ENCODE measurements around the gene TCP11L2. TPM values are rescaled to one million over a fixed set of nuclear protein-coding genes. Genes with fewer than 3 reads are reported as not detected.
"Not testable (repeated sequence)": the region's sequence is repeated elsewhere in the genome, so short reads cannot be mapped to it uniquely, and the experiment has no call there.

TCP11L2 gene
- total RNA-seq, 2 experiments from 2014 or later: 6.4 to 6.8 TPM

- Mint-ChIP-seq H3K36me3 (no peaks in the 10 kb centered on the region), H3K4me1 (peaks cover under 1% of the 10 kb centered on the region), H3K9me3 (ENCODE audit: low read depth) (no peaks in the 10 kb centered on the region), H3K27ac (no peak overlapping the region), H3K27me3 (peaks cover 9% of the 10 kb centered on the region), H3K4me3 (no peak overlapping the region)
- DNase-seq (no peak), ATAC-seq (no peak)
- CTCF ChIA-PET: interaction anchor here (0.7 to 3.3 kb wide), 5 partner anchors 10 to 51 kb away, joined by 3 to 8 read pairs (median 3); no protein-coding TSS in a partner anchor
These were observed 27.9 kb upstream of the TCP11L2 start for GRCh38 chr12:106274575-106275121.

- Mint-ChIP-seq H3K27ac (no peak overlapping the region), H3K4me1 (no peaks in the 10 kb centered on the region), H3K36me3 (no peaks in the 10 kb centered on the region), H3K27me3 (peaks cover 13% of the 10 kb centered on the region), H3K9me3 (ENCODE audit: low read depth) (no peaks in the 10 kb centered on the region), H3K4me3 (no peak overlapping the region)
- ATAC-seq: no peak
- CTCF ChIA-PET: interaction anchor here (0.7 to 1.8 kb wide), 3 partner anchors 9 to 52 kb away, joined by 3 to 5 read pairs (median 3); no protein-coding TSS in a partner anchor
- no peak for DNase-seq
These were observed 27.1 kb upstream of the TCP11L2 start for GRCh38 chr12:106275458-106275857.

GRCh38 chr12:106276032-106276740 is 26.3 kb upstream of the TCP11L2 start:
- no peak overlapping the region for H3K27ac Mint-ChIP-seq
- peaks cover 8% of the 10 kb centered on the region for H3K27me3 Mint-ChIP-seq
- ATAC-seq (no peak), DNase-seq (no peak)
- CTCF ChIA-PET: interaction anchor here (1.8 kb wide), 1 partner anchor 8 kb away, joined by 5 read pairs; no protein-coding TSS in a partner anchor
- no peaks in the 10 kb centered on the region for H3K36me3 Mint-ChIP-seq
- no peaks in the 10 kb centered on the region for H3K4me1 Mint-ChIP-seq
- H3K9me3 Mint-ChIP-seq (ENCODE audit: low read depth): no peaks in the 10 kb centered on the region
- H3K4me3 Mint-ChIP-seq: no peak overlapping the region

- CTCF ChIA-PET: interaction anchor here (1.9 to 9.5 kb wide), 3 partner anchors 13 to 56 kb away, joined by 4 to 129 read pairs (median 9); no protein-coding TSS in a partner anchor
- Mint-ChIP-seq H3K27me3 (peaks cover 16% of the 10 kb centered on the region), H3K4me3 (no peak overlapping the region), H3K36me3 (peaks cover 1% of the 10 kb centered on the region), H3K4me1 (peaks cover 6% of the 10 kb centered on the region), H3K9me3 (ENCODE audit: low read depth) (peaks cover 3% of the 10 kb centered on the region), H3K27ac (no peak overlapping the region)
- DNase-seq (no peak), ATAC-seq (no peak)
These were observed 22.4 kb upstream of the TCP11L2 start for GRCh38 chr12:106280106-106280505.

GRCh38 chr12:106281056-106281782 is 21.3 kb upstream of the TCP11L2 start:
- H3K27me3 Mint-ChIP-seq: peaks cover 19% of the 10 kb centered on the region
- H3K27ac Mint-ChIP-seq: no peak overlapping the region
- CTCF ChIA-PET: interaction anchor here (1.4 to 9.5 kb wide), 10 partner anchors 8 to 57 kb away, joined by 3 to 129 read pairs (median 6); no protein-coding TSS in a partner anchor
- peaks cover 3% of the 10 kb centered on the region for H3K9me3 Mint-ChIP-seq (ENCODE audit: low read depth)
- DNase-seq (no peak), ATAC-seq (no peak)
- peaks cover 6% of the 10 kb centered on the region for H3K4me1 Mint-ChIP-seq
- H3K4me3 Mint-ChIP-seq: no peak overlapping the region
- peaks cover 1% of the 10 kb centered on the region for H3K36me3 Mint-ChIP-seq

- Mint-ChIP-seq H3K4me1 (peaks cover 6% of the 10 kb centered on the region), H3K4me3 (no peak overlapping the region), H3K36me3 (peaks cover 1% of the 10 kb centered on the region), H3K9me3 (ENCODE audit: low read depth) (peaks cover 3% of the 10 kb centered on the region), H3K27me3 (peaks cover 19% of the 10 kb centered on the region), H3K27ac (no peak overlapping the region)
- no peak for DNase-seq
- CTCF ChIA-PET: interaction anchor here (1.4 to 9.5 kb wide), 12 partner anchors 8 to 60 kb away, joined by 3 to 129 read pairs (median 6); no protein-coding TSS in a partner anchor
- ATAC-seq: no peak
These were observed 20.7 kb upstream of the TCP11L2 start for GRCh38 chr12:106281804-106282203.

- Mint-ChIP-seq H3K27me3 (peaks cover 21% of the 10 kb centered on the region), H3K4me3 (no peak overlapping the region), H3K36me3 (peaks cover 1% of the 10 kb centered on the region), H3K27ac (no peak overlapping the region), H3K4me1 (peaks cover 6% of the 10 kb centered on the region), H3K9me3 (ENCODE audit: low read depth) (peaks cover 3% of the 10 kb centered on the region)
- CTCF ChIA-PET: interaction anchor here (0.8 to 9.5 kb wide), 15 partner anchors 9 to 61 kb away, joined by 3 to 129 read pairs (median 5); no protein-coding TSS in a partner anchor
- DNase-seq: peak; percentile 50
- peak; percentile 70 for ATAC-seq
These were observed 20.0 kb upstream of the TCP11L2 start for GRCh38 chr12:106282457-106283097.

- Mint-ChIP-seq H3K9me3 (ENCODE audit: low read depth) (peaks cover 3% of the 10 kb centered on the region), H3K36me3 (peaks cover 1% of the 10 kb centered on the region), H3K27ac (no peak overlapping the region), H3K4me3 (no peak overlapping the region), H3K4me1 (peaks cover 8% of the 10 kb centered on the region), H3K27me3 (peaks cover 21% of the 10 kb centered on the region)
- ATAC-seq (peak; percentile 27), DNase-seq (no peak)
- CTCF ChIA-PET: interaction anchor here (0.8 to 9.5 kb wide), 5 partner anchors 9 to 61 kb away, joined by 3 to 129 read pairs (median 5); no protein-coding TSS in a partner anchor
These were observed 18.0 kb upstream of the TCP11L2 start for GRCh38 chr12:106284358-106285105.

- Mint-ChIP-seq H3K27ac (no peak overlapping the region), H3K9me3 (ENCODE audit: low read depth) (peaks cover 3% of the 10 kb centered on the region), H3K27me3 (peaks cover 17% of the 10 kb centered on the region), H3K4me3 (no peak overlapping the region), H3K4me1 (peaks cover 8% of the 10 kb centered on the region), H3K36me3 (peaks cover 1% of the 10 kb centered on the region)
- CTCF ChIA-PET: interaction anchor here (9.5 kb wide), 1 partner anchor 58 kb away, joined by 129 read pairs; no protein-coding TSS in a partner anchor
- DNase-seq: no peak
- ATAC-seq: no peak
These were observed 16.6 kb upstream of the TCP11L2 start for GRCh38 chr12:106285982-106286381.

GRCh38 chr12:106286576-106287162 is 15.9 kb upstream of the TCP11L2 start:
- H3K36me3 Mint-ChIP-seq: not testable (repeated sequence)

GRCh38 chr12:106287364-106287763 is 15.2 kb upstream of the TCP11L2 start:
- Mint-ChIP-seq H3K27ac (no peak overlapping the region), H3K4me3 (no peak overlapping the region)

More at GRCh38 chr12:106286576-106287162, 15.9 kb upstream of the TCP11L2 start:
- not testable (repeated sequence) for DNase-seq; H3K27ac Mint-ChIP-seq; H3K9me3 Mint-ChIP-seq (ENCODE audit: low read depth); ATAC-seq; H3K4me1 Mint-ChIP-seq; H3K4me3 Mint-ChIP-seq
- peaks cover 17% of the 10 kb centered on the region for H3K27me3 Mint-ChIP-seq
- CTCF ChIA-PET: interaction anchor here (9.5 kb wide), 1 partner anchor 59 kb away, joined by 129 read pairs; no protein-coding TSS in a partner anchor

GRCh38 chr12:106288101-106288493 is 14.4 kb upstream of the TCP11L2 start:
- CTCF ChIA-PET: no interaction called here
- Mint-ChIP-seq H3K27me3 (peaks cover 17% of the 10 kb centered on the region), H3K36me3 (no peaks in the 10 kb centered on the region), H3K4me3 (no peak overlapping the region), H3K27ac (no peak overlapping the region), H3K4me1 (peaks cover 6% of the 10 kb centered on the region), H3K9me3 (ENCODE audit: low read depth) (no peaks in the 10 kb centered on the region)
- DNase-seq (no peak), ATAC-seq (no peak)

More at GRCh38 chr12:106287364-106287763, 15.2 kb upstream of the TCP11L2 start:
- DNase-seq (no peak), ATAC-seq (no peak)
- peaks cover 17% of the 10 kb centered on the region for H3K27me3 Mint-ChIP-seq
- H3K4me1 Mint-ChIP-seq: peaks cover 7% of the 10 kb centered on the region
- peaks cover under 1% of the 10 kb centered on the region for H3K9me3 Mint-ChIP-seq (ENCODE audit: low read depth)
- H3K36me3 Mint-ChIP-seq: peaks cover under 1% of the 10 kb centered on the region
- CTCF ChIA-PET: no interaction called here
